ENCODE data around the gene ZFYVE16. TPM values are rescaled to one million over a fixed set of nuclear protein-coding genes. Genes with fewer than 3 reads are reported as not detected.

The ZFYVE16 gene
- total RNA-seq (2022) = 39.3 and 52.7 TPM in 2 replicates
- Bru-seq, nascent RNA = percentile 81 among the genes with signal in this experiment
- percentile 83 among the genes with signal in this experiment for BruChase-seq, experiment 1, labeled RNA remaining after a 6-hour chase
- BruChase-seq, experiment 2, labeled RNA remaining after a 2-hour chase = percentile 84 among the genes with signal in this experiment
- long read RNA-seq, full-length matches to known transcripts = 6 of 9 reads
- long read RNA-seq, partial matches to known transcripts = 1 of 9 reads
- long read RNA-seq, other reads (novel, unspliced or antisense) = 2 of 9 reads

GRCh38 chr5:80407735-80408483, at the start of gene ZFYVE16:
TSS of gene ZFYVE16 (plus strand) at chr5:80408064. CDS start at chr5:80434148, 26,084 bp downstream.
- peak; percentile 27 for TF ChIP-seq CTCF (IDR thresholded peaks at IDR 0.05; ENCODE audit: unreplicated experiment)
- no peaks in the 10 kb centered on the region for H3K27me3 Mint-ChIP-seq (ENCODE audit: unreplicated experiment)
- intact Hi-C loops (cut with micrococcal nuclease; ENCODE audit: unreplicated experiment) = no loop called here
- peaks cover 22% of the 10 kb centered on the region for H3K4me1 Mint-ChIP-seq (ENCODE audit: low read depth, unreplicated experiment)
- DNase-seq = peak; percentile 99
- peak within 1 kb of the TSS; percentile 90 for H3K27ac Mint-ChIP-seq (ENCODE audit: unreplicated experiment)
- peaks cover 30% of the 10 kb centered on the region for H3K36me3 Mint-ChIP-seq (ENCODE audit: insufficient read depth, unreplicated experiment)
- no TSS peak for BruUV-seq (replicated peaks)
- H3K9me3 Mint-ChIP-seq (ENCODE audit: low read depth, unreplicated experiment) = no peaks in the 10 kb centered on the region
- H3K4me3 Mint-ChIP-seq (ENCODE audit: low read depth, unreplicated experiment) = peak within 1 kb of the TSS; percentile 86
- CTCF ChIA-PET = interaction anchor here (0.5 to 1.7 kb wide), 6 partner anchors 62 to 1903 kb away, joined by 3 to 5 read pairs (median 3); no protein-coding TSS in a partner anchor

- no peak for DNase-seq
- no peak for TF ChIP-seq CTCF (IDR thresholded peaks at IDR 0.05; ENCODE audit: unreplicated experiment)
- H3K27ac Mint-ChIP-seq (ENCODE audit: unreplicated experiment) = no peak overlapping the region
- BruUV-seq (replicated peaks) = no TSS peak
- no peaks in the 10 kb centered on the region for H3K4me1 Mint-ChIP-seq (ENCODE audit: low read depth, unreplicated experiment)
- intact Hi-C loops (cut with micrococcal nuclease; ENCODE audit: unreplicated experiment) = no loop called here
- CTCF ChIA-PET = no interaction called here
- H3K36me3 Mint-ChIP-seq (ENCODE audit: insufficient read depth, unreplicated experiment) = no peaks in the 10 kb centered on the region
- no peak overlapping the region for H3K4me3 Mint-ChIP-seq (ENCODE audit: low read depth, unreplicated experiment)
- no peaks in the 10 kb centered on the region for H3K9me3 Mint-ChIP-seq (ENCODE audit: low read depth, unreplicated experiment)
- no peaks in the 10 kb centered on the region for H3K27me3 Mint-ChIP-seq (ENCODE audit: unreplicated experiment)
Measured at GRCh38 chr5:80360914-80361444, 46.9 kb upstream of the ZFYVE16 start.

GRCh38 chr5:80364892-80365291, 43.0 kb upstream of the ZFYVE16 start:
- no peak for TF ChIP-seq CTCF (IDR thresholded peaks at IDR 0.05; ENCODE audit: unreplicated experiment)
- H3K36me3 Mint-ChIP-seq (ENCODE audit: insufficient read depth, unreplicated experiment) = no peaks in the 10 kb centered on the region
- no peak for DNase-seq
- intact Hi-C loops (cut with micrococcal nuclease; ENCODE audit: unreplicated experiment) = no loop called here
- no peaks in the 10 kb centered on the region for H3K27me3 Mint-ChIP-seq (ENCODE audit: unreplicated experiment)
- no peak overlapping the region for H3K27ac Mint-ChIP-seq (ENCODE audit: unreplicated experiment)
- CTCF ChIA-PET = no interaction called here
- no peak overlapping the region for H3K4me3 Mint-ChIP-seq (ENCODE audit: low read depth, unreplicated experiment)
- H3K4me1 Mint-ChIP-seq (ENCODE audit: low read depth, unreplicated experiment) = no peaks in the 10 kb centered on the region
- BruUV-seq (replicated peaks) = no TSS peak
- no peaks in the 10 kb centered on the region for H3K9me3 Mint-ChIP-seq (ENCODE audit: low read depth, unreplicated experiment)

GRCh38 chr5:80368661-80369480, 39.0 kb upstream of the ZFYVE16 start:
- no TSS peak for BruUV-seq (replicated peaks)
- H3K4me3 Mint-ChIP-seq (ENCODE audit: low read depth, unreplicated experiment) = no peak overlapping the region
- no peak for TF ChIP-seq CTCF (IDR thresholded peaks at IDR 0.05; ENCODE audit: unreplicated experiment)
- H3K36me3 Mint-ChIP-seq (ENCODE audit: insufficient read depth, unreplicated experiment) = no peaks in the 10 kb centered on the region
- CTCF ChIA-PET = no interaction called here
- no peaks in the 10 kb centered on the region for H3K4me1 Mint-ChIP-seq (ENCODE audit: low read depth, unreplicated experiment)
- peaks cover 5% of the 10 kb centered on the region for H3K9me3 Mint-ChIP-seq (ENCODE audit: low read depth, unreplicated experiment)
- no peak for DNase-seq
- intact Hi-C loops (cut with micrococcal nuclease; ENCODE audit: unreplicated experiment) = no loop called here
- H3K27me3 Mint-ChIP-seq (ENCODE audit: unreplicated experiment) = no peaks in the 10 kb centered on the region
- no peak overlapping the region for H3K27ac Mint-ChIP-seq (ENCODE audit: unreplicated experiment)

All from Calu3 (cell line).